B cell (primary cell): Measurements from ENCODE around the gene SOD3.

Experiments used
- CTCF ChIP-seq: fragments of 200-600 bp; IDR thresholded peaks from one replicate; pipeline ENCODE4 v1.8.0; 2022; ENCODE audit warnings: antibody characterized with exemption, mild to moderate bottlenecking
- EZH2 ChIP-seq: IDR thresholded peaks from 2 replicates; pipeline ENCODE4 v1.6.1; 2012; ENCODE audit warnings: borderline replicate concordance, low read depth, mild to moderate bottlenecking, moderate library complexity, low read length; ENCODE audit not compliant: insufficient read depth, poor library complexity, severe bottlenecking

DNA sequence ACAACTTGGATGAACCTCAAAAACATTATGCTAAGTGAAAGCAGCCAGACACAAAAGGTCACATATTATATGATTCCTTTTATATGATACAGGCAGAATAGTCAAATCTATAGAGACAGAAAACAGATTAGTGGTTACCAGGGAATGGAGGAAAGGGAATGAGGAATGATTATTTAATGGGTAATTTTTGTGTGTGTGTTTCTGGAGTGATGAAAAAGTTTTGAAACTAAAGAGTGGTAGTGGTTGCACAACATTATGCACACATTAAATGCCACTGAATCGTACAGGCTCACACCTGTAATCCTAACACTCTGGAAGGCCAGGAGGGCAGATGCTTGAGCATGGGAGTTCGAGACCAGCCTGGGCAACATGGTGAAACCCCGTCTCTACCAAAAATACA lies 19.6 kb upstream of the SOD3 start:
- TF ChIP-seq CTCF (no peak), EZH2 (no peak)
